Activated T-helper 1 cell treated with anti-CD3 and anti-CD28 coated beads, Interleukin-12 subunit alpha, Interleukin-12 subunit beta, Interleukin-2, Interleukin-4 antibody, amounts not matched to agents 30 ng/mL and 10 ng/mL and 1 ng/mL, durations not matched to agents 14 hours and 24 hours and 36 hours (primary cell): ENCODE measurements around the gene PRKCQ. TPM values are rescaled to one million over a fixed set of nuclear protein-coding genes. Genes with fewer than 3 reads are reported as not detected.

Experiments
- DNase-seq: peaks from one replicate; pipeline ENCODE4 v3.0.0; 2021; ENCODE audit warnings: low spot score
- H3K27ac Mint-ChIP-seq: one replicate; pipeline ENCODE4 v1.8.0; 2021; ENCODE audit warnings: mild to moderate bottlenecking, mixed read lengths
- H3K27me3 Mint-ChIP-seq: one replicate; pipeline ENCODE4 v1.8.0; 2022; ENCODE audit warnings: mild to moderate bottlenecking, moderate library complexity, mixed read lengths; ENCODE audit not compliant: insufficient read depth
- H3K36me3 Mint-ChIP-seq: one replicate; pipeline ENCODE4 v1.8.0; 2021; ENCODE audit warnings: low read depth, mixed read lengths
- H3K4me1 Mint-ChIP-seq: one replicate; pipeline ENCODE4 v1.8.0; 2021; ENCODE audit warnings: low read depth, mixed read lengths
- H3K4me3 Mint-ChIP-seq: one replicate; pipeline ENCODE4 v1.8.0; 2021; ENCODE audit warnings: mild to moderate bottlenecking, moderate library complexity, mixed read lengths
- H3K9me3 Mint-ChIP-seq: one replicate; pipeline ENCODE4 v1.8.0; 2021; ENCODE audit warnings: mixed read lengths
- intact Hi-C: fragments of 100-400 bp; cut with micrococcal nuclease; formaldehyde crosslinking; loops from one replicate; pipeline ENCODE4 v1.15.1; 2024
- total RNA-seq: library from RNA; stranded (reverse); gene quantifications from 2 replicates; pipeline ENCODE4 v1.2.3, GENCODE V29; 2022

The PRKCQ gene
- total RNA-seq, 1 donor from 2014 or later: 45.9 TPM

- Mint-ChIP-seq H3K9me3 (no peaks in the 10 kb centered on the region), H3K27ac (peak overlapping the region; percentile 93), H3K4me1 (peaks cover 76% of the 10 kb centered on the region), H3K4me3 (peak overlapping the region; percentile 92), H3K36me3 (peaks cover 43% of the 10 kb centered on the region), H3K27me3 (no peaks in the 10 kb centered on the region)
- DNase-seq: no peak
- intact Hi-C loops: loop anchor here (1.0 to 5.0 kb wide), 10 partner anchors 14 to 376 kb away; partner anchors contain the start of gene PFKFB3
These were observed 1.3 kb downstream of the PRKCQ start for GRCh38 chr10:6578795-6579182.

GRCh38 chr10:6578251-6578771, 1.8 kb downstream of the PRKCQ start:
- Mint-ChIP-seq H3K9me3 (no peaks in the 10 kb centered on the region), H3K4me3 (peak overlapping the region; percentile 92), H3K27ac (peak overlapping the region; percentile 93), H3K27me3 (no peaks in the 10 kb centered on the region), H3K36me3 (peaks cover 43% of the 10 kb centered on the region), H3K4me1 (peaks cover 76% of the 10 kb centered on the region)
- DNase-seq: no peak
- intact Hi-C loops: loop anchor here (1.0 to 5.0 kb wide), 8 partner anchors 14 to 376 kb away; partner anchors contain the start of gene PFKFB3

- peaks cover 74% of the 10 kb centered on the region for H3K4me1 Mint-ChIP-seq
- no peak for DNase-seq
- no peaks in the 10 kb centered on the region for H3K9me3 Mint-ChIP-seq
- peak overlapping the region; percentile 87 for H3K27ac Mint-ChIP-seq
- intact Hi-C loops: loop anchor here (5.0 kb wide), 1 partner anchor 374 kb away; the partner anchor contains the start of gene PFKFB3
- peak overlapping the region; percentile 76 for H3K4me3 Mint-ChIP-seq
- H3K36me3 Mint-ChIP-seq: peaks cover 27% of the 10 kb centered on the region
- no peaks in the 10 kb centered on the region for H3K27me3 Mint-ChIP-seq
These were observed 3.8 kb downstream of the PRKCQ start for GRCh38 chr10:6576326-6576725.

- no peak overlapping the region for H3K4me3 Mint-ChIP-seq
- peaks cover 34% of the 10 kb centered on the region for H3K36me3 Mint-ChIP-seq
- no peaks in the 10 kb centered on the region for H3K27me3 Mint-ChIP-seq
- H3K4me1 Mint-ChIP-seq: peaks cover 87% of the 10 kb centered on the region
- H3K9me3 Mint-ChIP-seq: no peaks in the 10 kb centered on the region
- no peak overlapping the region for H3K27ac Mint-ChIP-seq
- intact Hi-C loops: loop anchor here (5.0 kb wide), 1 partner anchor 372 kb away; the partner anchor contains the start of gene PFKFB3
- no peak for DNase-seq
These were observed 5.4 kb downstream of the PRKCQ start for GRCh38 chr10:6574664-6575176.

- Mint-ChIP-seq H3K36me3 (peaks cover 35% of the 10 kb centered on the region), H3K9me3 (no peaks in the 10 kb centered on the region), H3K27me3 (no peaks in the 10 kb centered on the region), H3K4me3 (no peak overlapping the region), H3K4me1 (peaks cover 83% of the 10 kb centered on the region), H3K27ac (no peak overlapping the region)
- DNase-seq: no peak
- intact Hi-C loops: no loop called here
These were observed 9.2 kb downstream of the PRKCQ start for GRCh38 chr10:6570893-6571292.

GRCh38 chr10:6569259-6569658, 10.8 kb downstream of the PRKCQ start:
- peaks cover 29% of the 10 kb centered on the region for H3K36me3 Mint-ChIP-seq
- H3K27ac Mint-ChIP-seq: peak overlapping the region; percentile 11
- H3K27me3 Mint-ChIP-seq: no peaks in the 10 kb centered on the region

GRCh38 chr10:6567884-6568283, 12.2 kb downstream of the PRKCQ start:
- no peak for DNase-seq
- Mint-ChIP-seq H3K27ac (no peak overlapping the region), H3K4me3 (no peak overlapping the region), H3K4me1 (peaks cover 77% of the 10 kb centered on the region), H3K27me3 (no peaks in the 10 kb centered on the region), H3K36me3 (peaks cover 21% of the 10 kb centered on the region), H3K9me3 (no peaks in the 10 kb centered on the region)
- intact Hi-C loops: no loop called here

More at GRCh38 chr10:6569259-6569658, 10.8 kb downstream of the PRKCQ start:
- no peak for DNase-seq
- H3K4me3 Mint-ChIP-seq: no peak overlapping the region
- H3K9me3 Mint-ChIP-seq: no peaks in the 10 kb centered on the region
- intact Hi-C loops: no loop called here
- H3K4me1 Mint-ChIP-seq: peaks cover 75% of the 10 kb centered on the region

- peaks cover 77% of the 10 kb centered on the region for H3K4me1 Mint-ChIP-seq
- DNase-seq: no peak
- H3K27me3 Mint-ChIP-seq: no peaks in the 10 kb centered on the region
- intact Hi-C loops: no loop called here
- peaks cover 20% of the 10 kb centered on the region for H3K36me3 Mint-ChIP-seq
- H3K4me3 Mint-ChIP-seq: no peak overlapping the region
- H3K27ac Mint-ChIP-seq: no peak overlapping the region
- H3K9me3 Mint-ChIP-seq: no peaks in the 10 kb centered on the region
These were observed 12.8 kb downstream of the PRKCQ start for GRCh38 chr10:6567203-6567703.

GRCh38 chr10:6565588-6565987, 14.5 kb downstream of the PRKCQ start:
- H3K27me3 Mint-ChIP-seq: no peaks in the 10 kb centered on the region
- no peak overlapping the region for H3K4me3 Mint-ChIP-seq
- H3K9me3 Mint-ChIP-seq: no peaks in the 10 kb centered on the region
- H3K36me3 Mint-ChIP-seq: peaks cover 22% of the 10 kb centered on the region
- DNase-seq: no peak
- intact Hi-C loops: no loop called here
- peaks cover 73% of the 10 kb centered on the region for H3K4me1 Mint-ChIP-seq
- H3K27ac Mint-ChIP-seq: no peak overlapping the region

GRCh38 chr10:6564367-6564766, 15.7 kb downstream of the PRKCQ start:
- no peak for DNase-seq
- Mint-ChIP-seq H3K27me3 (no peaks in the 10 kb centered on the region), H3K4me3 (peak overlapping the region; percentile 2), H3K9me3 (no peaks in the 10 kb centered on the region), H3K36me3 (peaks cover 18% of the 10 kb centered on the region), H3K4me1 (peaks cover 75% of the 10 kb centered on the region), H3K27ac (peak overlapping the region; percentile 24)
- intact Hi-C loops: no loop called here

GRCh38 chr10:6563731-6564130, 16.3 kb downstream of the PRKCQ start:
- Mint-ChIP-seq H3K4me1 (peaks cover 75% of the 10 kb centered on the region), H3K27ac (peak overlapping the region; percentile 81), H3K27me3 (no peaks in the 10 kb centered on the region), H3K4me3 (peak overlapping the region; percentile 74), H3K9me3 (no peaks in the 10 kb centered on the region), H3K36me3 (peaks cover 14% of the 10 kb centered on the region)
- intact Hi-C loops: loop anchor here (1.0 kb wide), 6 partner anchors 15 to 103 kb away; no protein-coding TSS in a partner anchor
- DNase-seq: no peak

GRCh38 chr10:6563075-6563474, 17.0 kb downstream of the PRKCQ start:
- peaks cover 19% of the 10 kb centered on the region for H3K36me3 Mint-ChIP-seq
- peak; percentile 43 for DNase-seq
- intact Hi-C loops: loop anchor here (1.0 kb wide), 6 partner anchors 15 to 103 kb away; no protein-coding TSS in a partner anchor
- peak overlapping the region; percentile 81 for H3K27ac Mint-ChIP-seq
- H3K4me3 Mint-ChIP-seq: peak overlapping the region; percentile 74
- peaks cover 81% of the 10 kb centered on the region for H3K4me1 Mint-ChIP-seq
- H3K27me3 Mint-ChIP-seq: no peaks in the 10 kb centered on the region
- no peaks in the 10 kb centered on the region for H3K9me3 Mint-ChIP-seq

GRCh38 chr10:6562221-6562620, 17.9 kb downstream of the PRKCQ start:
- intact Hi-C loops: no loop called here
- Mint-ChIP-seq H3K4me1 (peaks cover 84% of the 10 kb centered on the region), H3K4me3 (peak overlapping the region; percentile 58), H3K36me3 (peaks cover 26% of the 10 kb centered on the region), H3K27ac (peak overlapping the region; percentile 81), H3K27me3 (no peaks in the 10 kb centered on the region), H3K9me3 (no peaks in the 10 kb centered on the region)
- DNase-seq: no peak
